C4-2B (cell line): ENCODE measurements around the gene ZNRF3.

Experiments used
- H3K27ac ChIP-seq: fragments of 450-650 bp; 2 replicates; pipeline ENCODE4 v1.5.1; 2017
- ZFX ChIP-seq: fragments of 450-650 bp; IDR thresholded peaks from 2 replicates; pipeline ENCODE4 v1.6.1; 2017
- TF ChIP-seq, protein P1 (sequence below): fragments of 450-650 bp; conservative IDR thresholded peaks from 2 replicates; pipeline ENCODE4 v1.5.1; 2017; ENCODE audit warnings: mild to moderate bottlenecking

ZNRF3 gene

DNA sequence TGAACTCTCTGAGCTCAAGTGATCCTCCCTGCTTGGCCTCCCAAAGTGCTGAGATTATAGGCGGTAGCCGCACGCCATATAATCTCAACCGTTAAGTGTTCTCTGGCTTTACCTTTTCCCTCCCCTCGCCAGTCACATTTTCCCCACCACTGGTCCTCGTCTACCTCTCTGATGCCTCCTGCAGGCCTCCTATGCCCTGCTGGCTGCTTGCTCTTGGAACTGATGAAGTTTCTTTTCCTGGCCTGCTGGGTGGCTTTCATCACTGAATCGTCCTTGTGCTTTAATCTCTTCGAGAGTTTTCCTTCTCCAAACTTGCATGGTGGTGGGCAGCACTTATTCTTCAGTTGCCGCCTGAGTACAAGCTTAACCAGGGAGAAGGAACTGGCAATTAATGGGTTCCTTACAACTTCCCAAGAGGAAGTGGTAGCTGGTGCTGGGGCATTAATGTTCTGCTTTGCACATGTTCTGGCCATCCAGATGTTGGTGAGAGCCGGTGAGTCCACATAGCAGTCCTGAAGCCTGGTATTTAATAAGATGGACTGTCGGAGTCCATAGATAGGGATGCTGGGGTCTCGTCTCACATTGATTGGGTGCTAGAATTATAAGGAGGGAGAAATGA, 177.0 kb downstream of the ZNRF3 start:
- TF ChIP-seq, protein P1, sequence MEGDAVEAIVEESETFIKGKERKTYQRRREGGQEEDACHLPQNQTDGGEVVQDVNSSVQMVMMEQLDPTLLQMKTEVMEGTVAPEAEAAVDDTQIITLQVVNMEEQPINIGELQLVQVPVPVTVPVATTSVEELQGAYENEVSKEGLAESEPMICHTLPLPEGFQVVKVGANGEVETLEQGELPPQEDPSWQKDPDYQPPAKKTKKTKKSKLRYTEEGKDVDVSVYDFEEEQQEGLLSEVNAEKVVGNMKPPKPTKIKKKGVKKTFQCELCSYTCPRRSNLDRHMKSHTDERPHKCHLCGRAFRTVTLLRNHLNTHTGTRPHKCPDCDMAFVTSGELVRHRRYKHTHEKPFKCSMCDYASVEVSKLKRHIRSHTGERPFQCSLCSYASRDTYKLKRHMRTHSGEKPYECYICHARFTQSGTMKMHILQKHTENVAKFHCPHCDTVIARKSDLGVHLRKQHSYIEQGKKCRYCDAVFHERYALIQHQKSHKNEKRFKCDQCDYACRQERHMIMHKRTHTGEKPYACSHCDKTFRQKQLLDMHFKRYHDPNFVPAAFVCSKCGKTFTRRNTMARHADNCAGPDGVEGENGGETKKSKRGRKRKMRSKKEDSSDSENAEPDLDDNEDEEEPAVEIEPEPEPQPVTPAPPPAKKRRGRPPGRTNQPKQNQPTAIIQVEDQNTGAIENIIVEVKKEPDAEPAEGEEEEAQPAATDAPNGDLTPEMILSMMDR = no peak
- TF ChIP-seq ZFX = no peak
- H3K27ac ChIP-seq = no peak overlapping the region

DNA sequence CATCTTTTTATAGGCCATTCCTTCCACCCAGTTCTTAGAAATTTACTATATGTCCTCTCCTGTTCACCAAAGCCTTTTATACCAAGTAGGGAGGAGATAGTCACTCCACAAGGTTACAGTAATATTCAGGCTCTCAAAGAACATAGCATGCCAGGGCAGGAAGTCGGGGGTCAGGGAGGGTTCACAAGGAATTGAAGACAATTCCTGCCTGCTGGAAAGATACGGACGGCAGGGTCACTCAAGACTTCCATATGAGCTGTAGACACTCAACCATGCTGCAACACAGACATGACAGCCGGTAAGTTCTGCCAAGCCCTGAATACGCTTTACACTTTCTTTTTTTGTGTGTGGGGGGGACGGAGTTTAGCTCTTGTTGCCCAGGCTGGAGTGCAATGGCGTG, 177.6 kb downstream of the ZNRF3 start:
- no peak for TF ChIP-seq ZFX
- TF ChIP-seq, protein P1 = no peak
- no peak overlapping the region for H3K27ac ChIP-seq

DNA sequence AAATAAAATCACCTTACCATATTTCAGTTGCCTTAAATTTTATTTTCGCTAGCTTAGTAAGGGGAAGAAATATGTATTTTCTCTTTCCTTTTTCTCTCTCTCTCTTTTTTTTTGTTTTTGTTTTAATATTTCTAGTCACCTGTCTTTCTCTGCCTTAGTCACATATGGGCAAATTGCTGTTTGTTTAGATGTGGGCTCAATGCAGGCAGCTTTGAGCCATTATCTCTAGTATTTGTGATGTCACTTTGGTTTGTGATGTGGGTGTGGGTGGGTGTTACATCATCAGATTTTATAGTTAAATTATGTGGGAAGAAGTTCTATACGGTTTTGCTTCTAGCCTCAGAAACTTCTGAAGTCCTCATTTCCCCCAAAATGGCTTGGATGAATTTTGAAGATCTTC, 178.4 kb downstream of the ZNRF3 start, which contains the start of gene C22orf31:
C22orf31 (minus strand) TSS at position 59 of the 400 bp plus-strand sequence; CDS start at position 20, 39 bp downstream.
- TF ChIP-seq ZFX = no peak
- TF ChIP-seq, protein P1 = no peak
- no peak within 1 kb of the TSS for H3K27ac ChIP-seq

DNA sequence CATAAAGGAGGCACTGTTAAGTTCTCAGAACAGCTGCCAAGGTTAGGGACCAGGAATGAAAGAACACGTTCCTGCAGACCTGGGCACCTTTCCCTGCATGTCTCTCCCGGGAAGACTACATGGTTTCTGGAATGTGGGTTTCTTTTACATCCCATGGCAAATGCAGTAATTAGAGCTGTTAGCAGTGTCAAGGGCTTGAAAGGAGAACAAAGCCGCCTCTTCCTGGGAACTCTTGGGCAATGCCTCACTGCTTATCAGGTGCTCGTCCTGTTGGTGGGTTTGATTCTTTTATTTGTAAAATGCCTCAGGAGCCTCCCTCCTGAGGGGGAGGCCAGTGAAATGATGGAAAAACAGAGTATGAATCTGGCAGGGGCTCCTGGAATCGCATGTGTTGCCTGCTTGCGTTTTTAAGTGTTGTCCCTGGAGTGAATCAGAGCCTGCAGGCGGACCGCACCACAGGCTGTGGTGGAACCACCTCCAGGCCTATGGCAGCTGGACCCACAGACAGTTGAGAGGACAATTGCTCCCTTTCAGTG, 179.0 kb downstream of the ZNRF3 start:
- TF ChIP-seq, protein P1 = no peak
- no peak for TF ChIP-seq ZFX
- H3K27ac ChIP-seq = no peak overlapping the region

DNA sequence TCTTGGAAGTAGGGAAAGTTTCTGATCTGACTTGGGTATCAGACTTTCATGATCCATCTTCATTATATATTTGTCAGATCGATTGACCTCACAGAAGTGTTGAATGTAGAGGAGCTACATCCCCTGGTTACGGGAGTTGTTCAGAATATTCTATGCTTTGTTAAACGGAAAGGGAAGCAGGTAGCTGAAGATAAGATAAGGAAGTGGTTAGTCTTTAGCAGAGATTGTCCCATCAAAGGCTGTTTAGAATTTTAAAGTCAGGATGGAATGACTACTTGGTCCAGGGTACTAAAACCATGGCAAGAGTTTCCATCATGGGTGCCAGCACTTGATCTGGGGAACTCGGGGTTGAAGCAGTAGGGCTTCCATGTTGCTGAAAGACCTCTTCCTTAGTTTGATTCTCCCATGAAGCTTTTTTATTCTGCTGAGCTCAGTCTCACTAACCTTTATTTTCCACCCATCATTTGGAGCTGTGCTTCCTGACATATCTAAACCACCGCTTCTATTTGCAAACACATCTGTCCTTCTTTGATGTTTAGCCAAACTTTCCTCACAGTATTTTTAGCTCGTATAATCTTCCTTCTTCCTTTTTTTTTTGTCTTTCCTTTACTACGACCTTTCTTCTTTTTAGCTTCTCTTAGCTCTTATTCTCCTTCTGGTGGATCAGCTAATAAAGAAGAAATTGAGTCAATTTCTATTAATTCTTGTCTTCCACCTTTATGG, 182.3 kb downstream of the ZNRF3 start:
- TF ChIP-seq ZFX = no peak
- TF ChIP-seq, protein P1 = no peak
- H3K27ac ChIP-seq = no peak overlapping the region

DNA sequence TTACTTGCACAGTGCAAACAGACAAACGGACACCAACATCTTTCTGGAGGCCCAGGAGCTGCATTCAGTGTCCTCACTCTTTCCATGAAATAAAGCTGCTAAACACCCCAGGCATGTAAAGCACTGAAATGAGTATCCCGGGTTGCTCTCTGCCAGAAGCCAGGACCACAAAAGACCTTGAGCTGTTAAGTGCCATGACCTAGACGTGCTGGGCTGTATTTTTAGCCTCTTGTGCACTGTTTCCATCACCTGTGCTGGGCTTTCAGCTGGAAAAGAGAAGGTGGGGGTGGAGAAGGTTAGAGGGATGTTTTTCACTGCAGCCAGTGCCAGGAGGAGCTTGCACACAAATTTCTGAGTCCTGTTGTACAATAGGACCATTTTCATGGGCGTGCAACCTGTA, 186.1 kb downstream of the ZNRF3 start:
- no peak; the same call in 1 of the 2 replicates for TF ChIP-seq ZFX
- TF ChIP-seq, protein P1 = no peak
- no peak overlapping the region for H3K27ac ChIP-seq

DNA sequence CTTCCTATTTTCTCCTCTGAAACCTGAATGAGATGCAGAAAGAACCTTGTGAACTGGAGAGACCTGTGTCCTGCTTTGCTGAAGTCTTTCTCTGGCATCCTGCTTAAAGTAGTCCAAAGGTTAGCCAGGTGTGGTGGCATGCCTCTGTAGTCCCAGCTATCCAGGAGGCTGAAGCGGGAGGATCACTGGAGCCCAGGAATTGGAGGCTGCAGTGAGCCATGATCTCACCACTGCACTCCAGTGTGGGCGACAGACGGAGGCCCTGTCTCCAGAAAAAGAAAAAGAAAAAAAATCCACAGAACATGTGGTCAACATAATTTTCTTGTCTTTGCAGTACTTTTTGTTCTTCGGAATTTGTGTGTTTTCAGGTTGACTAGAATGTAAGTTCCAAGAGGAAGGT, 187.1 kb downstream of the ZNRF3 start:
- no peak for TF ChIP-seq ZFX
- TF ChIP-seq, protein P1 = no peak
- no peak overlapping the region for H3K27ac ChIP-seq
